ENCODE measurements around the gene KATNAL1.

KATNAL1 gene

GRCh38 chr13:30169442-30169841, 137.9 kb downstream of the KATNAL1 start:
- TF ChIP-seq CTCF (IDR thresholded peaks at IDR 0.05; ENCODE audit: borderline replicate concordance, insufficient read depth, low read depth, low read length): no peak
- no peak overlapping the region for H3K4me3 ChIP-seq (ENCODE audit: low read depth, low read length)

- no peak overlapping the region for H3K4me3 ChIP-seq (ENCODE audit: low read depth, low read length)
- TF ChIP-seq CTCF (IDR thresholded peaks at IDR 0.05; ENCODE audit: borderline replicate concordance, insufficient read depth, low read depth, low read length): no peak
Measured at GRCh38 chr13:30165796-30166195, 141.6 kb downstream of the KATNAL1 start.

- no peak overlapping the region for H3K4me3 ChIP-seq (ENCODE audit: low read depth, low read length)
- no peak for TF ChIP-seq CTCF (IDR thresholded peaks at IDR 0.05; ENCODE audit: borderline replicate concordance, insufficient read depth, low read depth, low read length)
Measured at GRCh38 chr13:30165071-30165470, 142.3 kb downstream of the KATNAL1 start.

GRCh38 chr13:30164146-30164545, 143.2 kb downstream of the KATNAL1 start:
- no peak overlapping the region for H3K4me3 ChIP-seq (ENCODE audit: low read depth, low read length)

GRCh38 chr13:30163441-30163840, 143.9 kb downstream of the KATNAL1 start:
- H3K4me3 ChIP-seq (ENCODE audit: low read depth, low read length): no peak overlapping the region
- no peak for TF ChIP-seq CTCF (IDR thresholded peaks at IDR 0.05; ENCODE audit: borderline replicate concordance, insufficient read depth, low read depth, low read length)

More at GRCh38 chr13:30164146-30164545, 143.2 kb downstream of the KATNAL1 start:
- TF ChIP-seq CTCF (IDR thresholded peaks at IDR 0.05; ENCODE audit: borderline replicate concordance, insufficient read depth, low read depth, low read length): no peak

GRCh38 chr13:30159446-30159839, 147.9 kb downstream of the KATNAL1 start:
- no peak for TF ChIP-seq CTCF (IDR thresholded peaks at IDR 0.05; ENCODE audit: borderline replicate concordance, insufficient read depth, low read depth, low read length)
- H3K4me3 ChIP-seq (ENCODE audit: low read depth, low read length): no peak overlapping the region

- peak; percentile 27; the same call in 1 of the 2 replicates for TF ChIP-seq CTCF (IDR thresholded peaks at IDR 0.05; ENCODE audit: borderline replicate concordance, insufficient read depth, low read depth, low read length)
- H3K4me3 ChIP-seq (ENCODE audit: low read depth, low read length): no peak overlapping the region
Measured at GRCh38 chr13:30158774-30159445, 148.4 kb downstream of the KATNAL1 start.

Measured in GM12875 (cell line).